ENCODE data around the gene LAIR2.

LAIR2 gene

GRCh38 chr19:54502518-54503048 is at the start of gene LAIR2:
Gene LAIR2, plus strand, starts transcription at chr19:54502831. Its CDS starts 88 bp downstream, at chr19:54502919.
- DNase-seq (ENCODE audit: extremely low read depth, low read depth) = no peak
- H3K4me3 ChIP-seq (replicated peaks; ENCODE audit: low read depth, low read length) = no peak within 1 kb of the TSS
- TF ChIP-seq CTCF (IDR thresholded peaks at IDR 0.05; ENCODE audit: low read depth, low read length, missing control alignments) = no peak

GRCh38 chr19:54453921-54454780 is 48.5 kb upstream of the LAIR2 start:
- TF ChIP-seq CTCF (IDR thresholded peaks at IDR 0.05; ENCODE audit: low read depth, low read length, missing control alignments) = no peak
- H3K4me3 ChIP-seq (replicated peaks; ENCODE audit: low read depth, low read length) = no peak overlapping the region
- no peak for DNase-seq (ENCODE audit: extremely low read depth, low read depth)

- DNase-seq (ENCODE audit: extremely low read depth, low read depth) = no peak
- no peak for TF ChIP-seq CTCF (IDR thresholded peaks at IDR 0.05; ENCODE audit: low read depth, low read length, missing control alignments)
- no peak overlapping the region for H3K4me3 ChIP-seq (replicated peaks; ENCODE audit: low read depth, low read length)
These were observed 47.6 kb upstream of the LAIR2 start for GRCh38 chr19:54454781-54455675.

GRCh38 chr19:54455786-54456422 is 46.7 kb upstream of the LAIR2 start:
- no peak overlapping the region for H3K4me3 ChIP-seq (replicated peaks; ENCODE audit: low read depth, low read length)
- TF ChIP-seq CTCF (IDR thresholded peaks at IDR 0.05; ENCODE audit: low read depth, low read length, missing control alignments) = no peak

GRCh38 chr19:54456423-54457373 is 45.9 kb upstream of the LAIR2 start:
- H3K4me3 ChIP-seq (replicated peaks; ENCODE audit: low read depth, low read length) = no peak overlapping the region
- TF ChIP-seq CTCF (IDR thresholded peaks at IDR 0.05; ENCODE audit: low read depth, low read length, missing control alignments) = no peak
- no peak for DNase-seq (ENCODE audit: extremely low read depth, low read depth)

More at GRCh38 chr19:54455786-54456422, 46.7 kb upstream of the LAIR2 start:
- no peak for DNase-seq (ENCODE audit: extremely low read depth, low read depth)

All from HFF-Myc (cell line).